DMS53 treated with DMSO at 0.1 percent for 48 hours (cell line): Measurements from ENCODE around the gene PTGES3L.
A peak's percentile ranks its signal among the peaks of the same experiment; 100 is the strongest.
"Not testable (repeated sequence)": the region's sequence is repeated elsewhere in the genome, so short reads cannot be mapped to it uniquely, and the experiment has no call there.

Experiments used
- DNase-seq: peaks from one replicate; lab custom pipeline; 2025; ENCODE audit not compliant: unreplicated experiment; lab: John Stamatoyannopoulos, UW

Gene PTGES3L

DNA sequence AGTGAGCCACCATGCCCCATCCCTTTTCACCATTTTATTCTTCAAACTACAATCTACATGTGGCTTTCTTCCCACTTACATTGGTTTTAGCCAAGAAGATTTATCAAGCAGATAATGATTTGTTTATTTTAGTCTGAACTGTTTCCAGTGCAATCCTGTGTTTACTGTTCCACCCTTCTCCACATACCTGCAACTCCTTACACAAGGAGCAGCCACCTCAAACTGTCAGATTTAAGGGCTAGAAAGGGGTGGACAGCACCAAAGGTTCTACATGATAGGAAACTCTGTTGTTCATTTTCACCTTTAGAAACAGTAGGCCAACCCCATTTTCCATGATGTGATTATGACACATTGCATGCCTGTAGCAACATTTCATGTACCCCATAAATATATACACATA is 2.4 kb upstream of the PTGES3L start:
- no peak for DNase-seq

DNA sequence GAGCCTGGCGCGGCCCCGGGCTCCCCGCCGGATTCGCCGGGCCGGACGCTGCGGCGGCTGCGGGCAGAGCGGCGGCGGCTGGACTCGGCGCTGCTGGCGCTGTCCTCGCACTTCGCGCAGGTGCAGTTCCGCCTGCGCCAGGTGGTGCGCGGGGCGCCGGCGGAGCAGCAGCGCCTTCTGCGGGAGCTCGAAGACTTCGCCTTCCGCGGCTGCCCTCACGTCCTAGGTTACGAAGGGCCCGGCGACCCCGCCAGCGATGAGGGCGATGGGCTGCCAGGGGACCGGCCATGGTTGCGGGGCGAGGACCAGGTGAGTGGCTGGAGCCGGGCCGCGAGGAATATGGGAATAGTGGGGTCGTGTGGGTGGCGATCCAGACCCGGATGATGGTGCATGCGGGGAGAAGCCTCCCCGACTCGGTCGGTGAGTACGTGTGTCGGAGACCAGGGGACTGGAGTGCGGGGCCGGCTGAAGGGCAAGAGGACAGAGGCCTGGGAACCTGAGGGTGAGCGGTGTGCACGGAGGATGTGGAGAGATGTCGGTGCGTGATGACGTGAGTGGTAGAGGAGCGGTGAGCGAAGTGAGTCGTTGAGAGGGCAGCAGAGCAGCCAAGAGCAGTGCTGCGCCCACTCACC is 1.0 kb upstream of the PTGES3L start:
- peak; percentile 63 for DNase-seq

DNA sequence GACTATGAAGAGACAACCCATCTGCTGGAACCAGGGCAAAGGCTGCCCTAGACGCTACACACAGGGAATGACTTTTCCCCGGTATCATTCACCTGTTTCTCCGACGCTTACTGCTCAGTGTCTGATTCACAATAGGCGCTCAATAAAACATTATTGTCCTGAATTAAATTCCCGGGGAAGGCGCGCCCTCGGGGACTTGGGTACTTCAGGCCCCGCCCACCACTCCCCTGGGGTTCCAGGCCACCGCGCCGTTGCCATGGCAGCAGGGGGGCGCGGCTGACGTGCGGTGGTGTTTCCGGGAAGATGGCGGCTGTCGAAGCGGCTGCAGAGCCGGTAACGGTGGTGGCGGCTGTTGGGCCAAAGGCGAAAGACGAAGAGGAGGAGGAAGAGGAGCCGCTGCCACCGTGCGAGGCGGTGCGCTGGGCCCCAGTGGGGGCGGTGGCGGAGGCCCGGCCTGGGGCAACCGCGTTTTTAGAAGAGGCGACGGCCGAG is 440 bp upstream of the PTGES3L start, which contains the start of gene RUNDC1:
RUNDC1 (plus strand) TSS at position 292 of the 492 bp plus-strand sequence; CDS start at position 304, 12 bp downstream.
- peak; percentile 85 for DNase-seq

DNA sequence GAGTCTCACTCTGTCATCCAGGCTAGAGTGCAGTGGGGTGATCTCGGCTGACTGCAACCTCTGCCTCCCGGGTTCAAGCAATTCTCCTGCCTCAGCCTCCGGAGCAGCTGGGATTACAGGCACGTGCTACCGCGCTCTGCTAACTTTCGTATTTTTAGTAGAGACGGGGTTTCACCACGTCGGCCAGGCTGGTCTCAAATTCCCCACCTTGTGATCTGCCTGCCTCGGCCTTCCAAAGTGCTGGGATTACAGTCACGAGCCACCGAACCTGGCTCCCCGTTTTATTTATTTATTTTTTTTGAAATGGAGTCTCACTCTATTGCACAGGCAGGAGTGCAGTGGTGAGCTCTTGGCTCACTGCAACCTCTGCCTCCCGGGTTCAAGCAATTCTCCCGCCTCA is 4.2 kb downstream of the PTGES3L start:
- not testable (repeated sequence) for DNase-seq

DNA sequence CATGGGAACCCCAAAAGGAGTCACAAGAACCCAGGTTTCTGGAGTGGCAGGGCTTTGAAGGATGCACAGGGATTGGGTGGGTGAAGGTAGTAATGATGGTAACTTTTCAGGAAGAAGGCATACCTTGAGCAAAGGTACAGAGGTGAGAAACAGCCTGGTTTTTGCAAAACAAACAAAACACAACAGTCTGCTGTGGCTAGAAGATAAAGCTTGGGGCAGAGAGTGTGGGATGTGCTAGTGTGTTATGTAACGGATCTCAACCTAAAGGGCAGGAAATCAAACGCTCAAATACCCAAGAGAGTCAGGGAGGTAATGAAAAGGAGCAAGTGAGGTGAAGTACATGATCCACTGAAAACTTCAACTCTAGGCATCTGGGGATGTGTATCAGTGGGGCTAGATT is 4.6 kb downstream of the PTGES3L start:
- no peak for DNase-seq

DNA sequence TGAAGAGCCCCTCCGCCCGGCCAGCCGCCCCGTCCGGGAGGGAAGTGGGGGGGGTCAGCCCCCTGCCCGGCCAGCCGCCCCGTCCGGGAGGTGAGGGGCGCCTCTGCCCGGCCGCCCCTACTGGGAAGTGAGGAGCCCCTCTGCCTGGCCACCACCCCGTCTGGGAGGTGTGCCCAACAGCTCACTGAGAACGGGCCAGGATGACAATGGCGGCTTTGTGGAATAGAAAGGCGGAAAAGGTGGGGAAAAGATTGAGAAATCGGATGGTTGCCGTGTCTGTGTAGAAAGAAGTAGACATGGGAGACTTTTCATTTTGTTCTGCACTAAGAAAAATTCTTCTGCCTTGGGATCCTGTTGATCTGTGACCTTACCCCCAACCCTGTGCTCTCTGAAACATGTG is 6.6 kb downstream of the PTGES3L start:
- not testable (repeated sequence) for DNase-seq

DNA sequence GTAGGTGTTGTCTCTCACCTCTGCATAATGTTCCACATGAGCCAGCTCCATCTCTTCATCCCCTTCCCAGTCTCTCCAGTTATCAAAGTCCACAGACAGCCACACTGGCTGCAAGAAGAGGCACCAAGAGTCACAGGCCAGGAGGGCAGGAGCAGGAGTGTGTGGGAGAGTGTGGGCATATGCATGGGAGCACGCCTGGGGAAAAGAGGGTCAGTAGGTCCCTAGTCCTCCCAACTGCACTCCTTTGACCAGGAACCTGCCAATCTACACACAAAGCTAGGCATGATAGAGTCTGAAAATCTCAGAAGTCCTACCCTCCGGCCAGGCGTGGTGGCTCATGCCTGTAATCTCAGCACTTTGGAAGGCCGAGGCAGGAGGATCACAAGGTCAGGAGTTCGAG is 8.3 kb downstream of the PTGES3L start:
- DNase-seq: no peak

DNA sequence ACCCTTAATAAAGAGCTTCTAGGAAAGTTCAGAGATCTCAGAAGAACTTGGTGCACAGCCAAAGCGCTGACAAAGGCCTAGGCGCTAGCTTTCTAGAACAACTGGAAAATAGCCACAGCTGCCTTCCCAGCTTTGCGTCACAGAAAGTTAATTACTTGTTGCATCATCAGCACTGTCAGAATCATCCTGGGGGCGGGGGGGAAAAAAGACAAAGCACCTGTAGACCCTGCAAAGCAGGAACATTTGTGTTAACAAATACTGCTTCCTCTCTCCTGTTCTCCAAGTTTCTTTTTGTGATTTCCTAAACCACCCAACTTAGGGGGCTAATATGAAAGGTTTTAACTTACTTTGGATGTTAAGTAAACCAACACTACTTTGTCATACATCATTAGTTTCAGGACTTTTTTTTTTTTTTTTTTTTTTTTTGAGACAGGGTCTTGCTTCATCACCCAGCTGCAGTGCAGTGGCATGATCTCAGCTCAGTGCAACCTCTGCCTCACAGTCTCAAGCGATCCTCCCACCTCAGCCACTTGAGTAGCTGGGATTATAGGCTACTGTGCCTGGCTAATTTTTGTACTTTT is 10.8 kb downstream of the PTGES3L start:
- no peak for DNase-seq

DNA sequence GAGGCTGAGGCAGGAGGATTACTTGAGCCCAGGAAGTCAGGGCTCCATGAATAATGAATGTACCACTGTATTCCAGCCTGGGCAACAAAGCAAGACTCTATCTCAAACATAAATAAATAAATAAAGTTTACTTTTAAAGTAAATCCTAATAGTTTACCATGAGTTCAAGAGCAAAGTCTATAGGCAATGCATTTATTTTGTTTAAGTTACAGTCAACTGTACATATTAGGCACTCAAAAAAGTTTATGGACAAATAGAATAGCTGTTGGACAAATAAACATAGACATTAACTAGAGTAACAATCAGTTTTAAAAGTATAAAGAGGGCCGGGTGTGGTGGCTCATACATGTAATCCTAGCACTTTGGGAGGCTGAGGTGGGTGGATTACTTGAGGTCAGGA is 12.0 kb downstream of the PTGES3L start:
- DNase-seq: no peak

DNA sequence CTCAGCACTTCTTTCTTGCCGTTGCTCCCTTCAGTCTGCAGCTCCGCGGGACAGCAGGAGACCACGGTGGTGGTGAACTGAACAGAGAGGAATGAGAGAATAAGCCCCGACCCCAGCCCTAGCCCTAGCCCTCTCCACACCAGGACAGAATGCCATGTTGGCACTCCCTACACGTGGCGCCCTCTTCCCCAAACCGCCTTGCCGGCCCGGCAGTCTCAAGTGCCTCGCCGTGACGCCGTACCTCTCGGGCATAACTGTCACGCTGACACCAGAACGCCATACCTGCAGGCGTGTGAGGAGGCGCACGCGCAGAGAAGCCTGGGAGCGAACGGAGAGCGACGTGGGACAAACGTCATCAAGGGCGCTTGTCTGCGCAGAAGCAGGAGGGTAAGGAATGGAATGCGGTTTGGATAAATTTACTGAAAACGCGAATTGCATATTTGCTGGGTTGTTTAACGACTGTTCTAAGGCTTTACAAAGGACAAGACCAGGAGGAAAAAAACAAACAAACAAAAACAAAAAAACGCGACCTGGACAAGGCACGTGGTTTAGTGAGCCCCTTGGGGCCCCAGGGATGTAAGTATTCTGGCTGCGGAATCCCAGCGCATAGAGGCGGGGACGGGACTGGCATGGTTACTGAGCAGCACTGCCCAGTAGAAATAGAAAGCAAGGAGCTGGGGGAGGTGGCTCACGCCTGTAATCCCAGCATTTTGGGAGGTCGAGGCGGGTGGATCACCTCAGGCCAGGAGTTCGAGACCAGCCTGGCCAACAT is 15.5 kb downstream of the PTGES3L start, which contains the start of gene AARSD1:
AARSD1 (minus strand) TSS at position 294 of the 772 bp plus-strand sequence; CDS start at position 280, 14 bp downstream.
- DNase-seq: peak; percentile 96

DNA sequence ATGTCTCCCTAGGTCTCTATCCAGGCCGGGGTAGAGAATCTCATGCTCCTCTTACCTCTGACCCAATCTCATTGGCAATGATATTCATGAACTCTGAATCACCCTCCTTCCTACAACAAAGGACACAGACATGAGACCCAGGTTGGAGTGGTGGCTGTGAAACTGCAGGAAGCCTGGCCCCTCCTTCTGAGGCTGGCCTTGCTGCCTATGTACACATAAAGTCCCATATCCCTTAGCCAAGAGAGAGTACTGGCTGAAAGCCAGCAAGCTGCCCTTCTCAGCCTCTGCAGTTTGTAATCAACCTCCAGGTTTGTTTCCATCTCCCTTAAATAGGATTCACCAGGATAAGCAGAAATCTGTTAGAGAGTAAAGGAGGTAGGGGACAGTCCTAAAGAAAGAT is 26.2 kb downstream of the PTGES3L start:
- no peak for DNase-seq

DNA sequence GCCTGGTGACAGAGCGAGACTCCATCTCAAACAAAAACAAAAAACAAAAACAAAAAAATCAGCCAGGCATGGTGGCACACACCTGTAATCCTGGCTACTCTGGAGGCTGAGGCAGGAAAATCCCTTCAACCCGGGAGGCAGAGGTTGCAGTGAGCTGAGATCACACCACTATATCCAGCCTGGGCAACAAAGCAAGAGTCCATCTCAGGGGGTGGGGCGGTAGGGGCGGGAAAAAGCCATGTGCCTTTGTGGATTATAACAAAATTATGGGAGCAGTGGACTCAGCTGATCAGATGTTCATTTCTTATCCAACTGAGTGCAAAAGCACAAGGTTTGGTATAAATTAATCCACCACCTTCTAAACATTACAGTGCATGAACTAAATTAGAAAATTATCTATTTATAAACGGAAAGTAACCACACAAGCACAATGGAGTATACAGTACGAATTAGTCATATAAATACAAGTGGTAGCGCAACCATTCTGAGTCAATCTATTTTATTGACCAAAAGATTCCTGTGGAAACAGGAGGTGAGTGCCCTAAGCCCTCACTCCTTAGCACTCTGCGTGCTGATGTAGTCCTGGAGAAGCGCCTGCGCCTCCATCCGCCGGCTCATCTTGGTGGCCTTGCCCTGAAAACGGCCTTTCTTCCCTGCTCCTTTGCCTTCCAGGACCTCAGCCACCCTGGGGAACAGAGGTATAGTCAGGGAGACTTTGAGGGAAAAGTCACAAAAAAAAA is 29.7 kb downstream of the PTGES3L start:
- DNase-seq: no peak

DNA sequence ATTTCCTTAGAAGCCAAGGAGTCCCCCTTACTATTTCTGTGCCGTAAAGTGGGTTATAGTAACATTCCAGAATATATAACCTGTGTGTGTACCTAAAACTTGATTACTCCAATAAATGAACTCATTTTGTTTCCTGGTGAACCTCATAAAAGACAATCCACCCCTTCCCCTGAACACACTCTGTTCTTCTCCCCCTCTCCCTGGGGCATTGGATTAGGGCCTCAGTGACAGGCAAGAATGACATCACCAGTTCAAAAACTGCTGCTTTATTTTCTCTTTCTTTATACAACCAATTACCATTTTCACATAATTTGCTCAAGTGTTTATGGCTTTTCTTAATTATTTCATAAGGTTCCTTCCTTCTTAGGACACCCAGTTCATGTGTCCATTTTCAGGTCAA is 33.1 kb downstream of the PTGES3L start:
- no peak for DNase-seq

DNA sequence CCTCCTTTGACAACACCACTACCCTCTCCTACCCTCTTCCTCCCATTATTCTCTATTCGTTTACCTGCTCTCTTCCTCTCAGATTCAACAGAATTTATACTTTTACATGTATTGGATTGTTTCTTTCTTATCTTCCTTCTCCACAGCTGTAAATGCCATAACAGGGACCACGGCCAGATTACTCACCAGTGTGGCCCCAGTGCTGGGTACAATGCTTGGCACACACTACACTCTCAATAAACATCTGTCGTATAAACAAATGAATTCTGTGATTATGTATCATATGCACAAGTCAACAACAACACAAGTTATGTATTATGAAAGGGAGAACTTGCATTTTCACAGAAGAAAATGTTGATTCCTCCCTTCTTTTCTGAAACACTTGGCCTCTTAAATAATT is 35.7 kb downstream of the PTGES3L start:
- DNase-seq: no peak

DNA sequence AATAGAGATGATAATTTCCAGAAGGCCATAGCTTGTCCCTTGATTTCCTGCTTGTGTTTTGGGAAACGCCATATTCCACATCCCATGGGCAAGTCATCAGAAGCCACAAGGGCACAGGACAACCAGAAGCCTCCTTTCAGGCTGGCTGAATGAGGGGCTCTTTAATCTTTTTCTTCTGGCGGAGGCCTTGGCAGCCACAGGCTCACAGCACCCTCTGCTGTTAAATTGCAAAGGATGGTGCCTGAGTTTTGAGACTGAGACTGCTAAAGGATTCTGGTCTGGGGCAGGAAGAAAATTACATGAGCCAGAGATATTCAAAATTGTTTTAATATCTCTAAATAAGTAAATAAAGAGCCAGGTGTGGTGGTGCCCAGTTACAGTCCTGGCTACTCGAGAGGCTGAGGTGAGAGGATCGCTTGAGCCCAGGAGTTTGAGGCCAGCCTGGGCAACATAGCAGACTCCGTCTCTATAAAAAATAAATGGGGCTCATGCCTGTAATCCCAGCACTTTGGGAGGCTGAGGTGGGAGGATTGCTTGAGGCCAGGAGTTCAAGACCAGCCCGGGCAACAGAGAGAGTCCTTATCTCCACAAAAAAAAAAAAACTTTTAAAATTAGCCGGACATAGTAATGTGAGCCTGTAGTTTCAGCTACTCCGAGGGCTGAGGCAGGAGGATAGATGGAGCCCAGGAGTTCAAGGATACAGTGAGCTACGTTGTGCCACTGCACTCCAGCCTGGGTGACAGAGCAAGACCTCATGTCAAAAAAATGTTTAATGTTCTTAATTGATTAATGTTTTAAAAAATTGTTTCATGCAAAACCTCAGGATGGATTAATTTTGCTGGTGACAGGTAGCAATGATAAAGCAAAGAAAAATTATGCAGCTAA is 41.9 kb downstream of the PTGES3L start:
- DNase-seq: peak; percentile 72

DNA sequence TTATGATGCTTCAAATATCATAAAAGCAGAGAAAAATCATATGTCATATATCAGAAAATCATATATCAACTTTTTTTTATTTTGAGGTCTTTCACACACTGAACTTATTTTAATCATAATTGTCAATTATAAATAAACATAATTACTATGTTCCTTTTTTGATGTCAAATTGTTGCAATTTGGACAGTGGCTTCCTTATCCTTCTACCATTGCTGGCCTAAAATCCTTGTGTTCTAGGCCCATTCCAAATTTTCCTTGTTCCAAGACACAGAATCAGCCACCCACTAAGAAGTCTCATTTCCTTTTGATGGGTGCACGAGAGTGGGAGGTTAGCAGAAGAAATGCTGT is 50.4 kb downstream of the PTGES3L start:
- no peak for DNase-seq

DNA sequence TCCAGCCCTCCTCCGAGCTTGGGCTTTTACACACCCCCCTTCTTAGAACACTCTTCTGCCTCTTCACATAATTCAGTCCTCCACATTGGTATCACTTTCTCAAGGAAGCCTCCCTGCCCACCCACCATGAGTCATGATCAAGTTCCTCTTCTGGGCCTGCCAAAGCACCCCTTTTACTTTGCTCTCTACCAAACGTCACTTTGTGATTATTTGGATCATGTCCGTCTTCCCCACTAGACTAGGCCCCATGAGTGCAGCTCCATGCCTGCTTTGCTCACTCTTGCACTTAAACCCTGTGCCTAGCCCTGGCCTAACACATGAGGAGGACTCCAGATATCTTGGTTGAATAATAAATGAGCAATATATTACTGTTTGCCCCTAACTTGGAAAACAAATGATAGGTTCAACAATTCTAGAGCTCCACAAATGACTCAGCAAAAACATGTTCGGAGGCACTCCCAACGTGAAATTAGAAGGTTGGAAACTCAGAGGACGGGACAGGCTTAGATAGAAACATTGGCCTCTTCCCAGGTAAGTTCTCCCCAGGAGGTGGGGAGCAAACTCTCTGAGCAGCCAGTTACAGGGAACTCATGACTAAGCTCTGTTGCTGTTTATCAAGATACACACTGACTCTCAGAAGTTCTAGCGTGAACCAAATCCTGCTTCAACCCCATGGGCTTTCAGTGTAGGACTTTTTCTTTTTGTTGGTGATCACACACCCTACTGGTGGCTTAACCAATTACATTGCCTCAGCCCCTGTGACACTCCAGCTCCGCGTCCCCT is 51.0 kb downstream of the PTGES3L start:
- DNase-seq: peak; percentile 72

DNA sequence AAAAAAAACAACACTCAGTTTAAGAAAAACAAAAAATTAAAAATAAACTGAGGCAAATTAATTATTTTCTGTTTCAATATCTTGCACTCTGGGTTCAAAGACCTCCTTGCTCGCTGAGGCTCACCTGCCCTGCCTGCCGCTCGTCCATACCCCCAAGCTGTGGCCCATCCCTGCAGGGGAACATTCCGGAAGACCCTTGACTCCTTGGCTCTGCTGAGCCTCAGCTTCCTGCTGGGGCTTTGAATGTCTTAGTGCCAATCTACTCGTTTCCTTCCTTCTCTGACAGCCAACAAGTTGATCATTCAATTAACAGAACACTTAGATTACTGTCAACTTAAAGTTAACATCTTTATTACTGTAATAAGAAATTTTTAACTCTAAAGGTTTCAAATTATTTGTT is 55.0 kb downstream of the PTGES3L start:
- DNase-seq: no peak

DNA sequence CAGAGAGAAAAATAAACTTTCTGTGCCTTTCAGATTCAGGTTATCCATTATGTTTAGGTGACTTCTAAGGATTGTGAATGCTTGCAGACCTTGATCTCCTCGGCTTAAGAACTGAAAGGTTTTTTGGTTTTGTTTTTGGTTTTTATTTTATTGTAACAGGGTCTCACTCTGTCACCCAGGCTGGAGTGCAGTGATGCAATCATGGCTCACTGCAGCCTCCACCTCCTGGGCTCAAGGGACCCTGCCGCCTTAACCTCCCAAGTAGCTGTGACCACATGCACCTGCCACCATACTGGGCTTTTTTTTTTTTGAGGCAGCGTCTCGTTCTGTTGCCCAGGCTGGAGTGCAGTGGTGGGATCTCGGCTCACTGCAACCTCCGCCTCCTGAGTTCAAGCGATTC is 56.4 kb downstream of the PTGES3L start:
- not testable (repeated sequence) for DNase-seq

DNA sequence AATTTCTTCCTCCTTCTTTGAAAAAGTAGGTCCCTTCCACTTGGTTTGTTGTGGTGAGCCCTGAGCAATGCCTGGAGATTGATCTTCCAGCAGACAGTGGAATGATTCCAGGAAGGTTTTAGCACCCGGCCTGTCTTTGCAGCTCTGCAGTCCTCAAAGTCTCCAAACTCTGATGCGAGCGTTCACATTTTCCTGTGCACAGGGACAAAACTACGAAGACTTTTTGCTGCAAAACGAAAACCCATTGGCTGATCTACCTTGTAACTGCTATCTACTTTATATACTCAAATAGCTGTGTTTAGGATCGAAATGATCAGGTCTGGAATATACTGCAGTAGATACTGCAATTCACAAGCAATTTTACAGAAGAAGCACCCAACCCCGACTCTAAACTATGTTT is 57.6 kb downstream of the PTGES3L start:
- no peak for DNase-seq
